Transverse colon (tissue), 4 donors: ENCODE measurements around the gene RSU1.

ENCODE experiments used
- CTCF ChIP-seq, 5 experiments: fragments of 200-600 bp in 3 of 5; fragments of 450-650 bp in 2 of 5; sonication (generic) in 3 of 5; IDR thresholded peaks; 1 replicate in 2 of 5; 2 replicates in 3 of 5; pipeline ENCODE4 v1.5.1; 2016 to 2017; ENCODE audit warnings: antibody characterized with exemption in 5 of 5, inconsistent platforms in 3 of 5, mild to moderate bottlenecking in 2 of 5, moderate library complexity in 1 of 5
- EP300 ChIP-seq: sonication (generic); formaldehyde crosslinking; IDR thresholded peaks from one replicate; pipeline ENCODE4 v1.6.1; 2017; ENCODE audit warnings: antibody characterized with exemption, low read depth
- POLR2A ChIP-seq: fragments of 450-650 bp; IDR thresholded peaks from one replicate; pipeline ENCODE4 v1.6.1; 2016; ENCODE audit warnings: antibody characterized with exemption, mild to moderate bottlenecking, moderate library complexity
- POLR2AphosphoS5 ChIP-seq, 3 donors: sonication (generic); formaldehyde crosslinking; IDR thresholded peaks; one replicate each; pipeline ENCODE4 v1.6.1; 2016; ENCODE audit warnings: antibody characterized with exemption in 3 of 3

- TF ChIP-seq CTCF (IDR thresholded peaks at IDR 0.05) (no peak), POLR2A (no peak), POLR2AphosphoS5 (IDR thresholded peaks at IDR 0.05) (no peak), EP300 (no peak)
Observed at GRCh38 chr10:16640153-16640552, 177.1 kb downstream of the RSU1 start.
